WTC11 (cell line): ENCODE results near the gene GATM. TPM values are rescaled to one million over a fixed set of nuclear protein-coding genes. Genes with fewer than 3 reads are reported as not detected.

ENCODE experiments used
- ATAC-seq: fragments of 200-7000 bp; cut with Tn5 transposase; 2 replicates; pipeline ENCODE4 v1.10.0; 2021; ENCODE audit warnings: mild to moderate bottlenecking, moderate library complexity
- CTCF ChIA-PET: fragments of 300-600 bp; sonication (Branson Sonifier 250); formaldehyde crosslinking; loops from one replicate; lab custom pipeline; 2021; ENCODE audit warnings: antibody characterized with exemption; lab: Charles Lee
- POLR2A ChIA-PET: fragments of 350-600 bp; sonication (Branson Sonifier 250); formaldehyde crosslinking; loops from one replicate; lab custom pipeline; 2021; ENCODE audit warnings: antibody characterized with exemption; lab: Charles Lee
- DNase-seq: peaks from one replicate; pipeline ENCODE4 v3.0.0; 2021; ENCODE audit warnings: low spot score
- H3K27ac Mint-ChIP-seq: 2 replicates; pipeline ENCODE4 v1.8.0; 2021; ENCODE audit warnings: mixed read lengths
- H3K27me3 Mint-ChIP-seq: 2 replicates; pipeline ENCODE4 v1.8.0; 2021; ENCODE audit warnings: low read depth, mild to moderate bottlenecking, moderate library complexity, mixed read lengths
- H3K36me3 Mint-ChIP-seq: 2 replicates; pipeline ENCODE4 v1.8.0; 2021; ENCODE audit warnings: mixed read lengths
- H3K4me1 Mint-ChIP-seq: 2 replicates; pipeline ENCODE4 v1.8.0; 2022; ENCODE audit warnings: mixed read lengths
- H3K4me3 Mint-ChIP-seq: 2 replicates; pipeline ENCODE4 v1.8.0; 2021; ENCODE audit warnings: mild to moderate bottlenecking, moderate library complexity, mixed read lengths
- H3K9me3 Mint-ChIP-seq: 2 replicates; pipeline ENCODE4 v1.8.0; 2021; ENCODE audit warnings: mixed read lengths
- ATF1 ChIP-seq: sonication (generic); formaldehyde crosslinking; IDR thresholded peaks from 2 replicates; pipeline ENCODE4 v1.8.1; 2023; ENCODE audit warnings: mild to moderate bottlenecking, moderate library complexity, missing genetic modification reagents
- CREB1 ChIP-seq: sonication (generic); formaldehyde crosslinking; IDR thresholded peaks from 2 replicates; pipeline ENCODE4 v1.8.0; 2023; ENCODE audit warnings: mild to moderate bottlenecking, missing genetic modification reagents
- CREM ChIP-seq: sonication (generic); formaldehyde crosslinking; IDR thresholded peaks from 2 replicates; pipeline ENCODE4 v1.8.1; 2022; ENCODE audit warnings: mild to moderate bottlenecking, missing genetic modification reagents, moderate library complexity
- ELF4 ChIP-seq: sonication (generic); formaldehyde crosslinking; IDR thresholded peaks from 2 replicates; pipeline ENCODE4 v1.8.1; 2022; ENCODE audit warnings: low read depth, mild to moderate bottlenecking, moderate library complexity, missing genetic modification reagents
- EMX1 ChIP-seq: fragments of 250-450 bp; sonication (Bioruptor Pico); IDR thresholded peaks from 2 replicates; pipeline ENCODE4 v1.8.0; 2021; ENCODE audit warnings: mild to moderate bottlenecking
- FOXP1 ChIP-seq: sonication (generic); formaldehyde crosslinking; IDR thresholded peaks from 2 replicates; pipeline ENCODE4 v1.8.0; 2022; ENCODE audit warnings: missing genetic modification reagents, mild to moderate bottlenecking, moderate library complexity, borderline replicate concordance
- FOXP4 ChIP-seq: sonication (generic); formaldehyde crosslinking; IDR thresholded peaks from 2 replicates; pipeline ENCODE4 v1.8.0; 2022; ENCODE audit warnings: mild to moderate bottlenecking, missing genetic modification reagents
- GABPB1 ChIP-seq: sonication (generic); formaldehyde crosslinking; IDR thresholded peaks from 2 replicates; pipeline ENCODE4 v1.8.1; 2023; ENCODE audit warnings: mild to moderate bottlenecking, missing genetic modification reagents
- HMGA2 ChIP-seq: fragments of 250-450 bp; sonication (Bioruptor Pico); IDR thresholded peaks from 2 replicates; pipeline ENCODE4 v1.4.0; 2021; ENCODE audit warnings: mild to moderate bottlenecking, moderate library complexity
- HMGXB4 ChIP-seq: sonication (generic); formaldehyde crosslinking; IDR thresholded peaks from 2 replicates; pipeline ENCODE4 v1.8.1; 2023; ENCODE audit warnings: mild to moderate bottlenecking, moderate library complexity, missing genetic modification reagents
- KAT7 ChIP-seq: sonication (generic); formaldehyde crosslinking; IDR thresholded peaks from 2 replicates; pipeline ENCODE4 v1.8.1; 2023; ENCODE audit warnings: missing genetic modification reagents, mild to moderate bottlenecking, borderline replicate concordance
- NFATC4 ChIP-seq: fragments of 250-450 bp; sonication (Bioruptor Pico); IDR thresholded peaks from 2 replicates; pipeline ENCODE4 v1.9.0; 2021; ENCODE audit warnings: mild to moderate bottlenecking
- PREB ChIP-seq: sonication (generic); formaldehyde crosslinking; IDR thresholded peaks from 2 replicates; pipeline ENCODE4 v1.8.1; 2022; ENCODE audit warnings: mild to moderate bottlenecking, missing genetic modification reagents, moderate library complexity, borderline replicate concordance
- RELA ChIP-seq: sonication (generic); formaldehyde crosslinking; IDR thresholded peaks from 2 replicates; pipeline ENCODE4 v1.8.1; 2022; ENCODE audit warnings: missing genetic modification reagents, mild to moderate bottlenecking, borderline replicate concordance
- TP53 ChIP-seq: sonication (generic); formaldehyde crosslinking; IDR thresholded peaks from 2 replicates; pipeline ENCODE4 v1.8.1; 2023; ENCODE audit warnings: mild to moderate bottlenecking, missing genetic modification reagents
- ZNF121 ChIP-seq: sonication (generic); formaldehyde crosslinking; IDR thresholded peaks from 2 replicates; pipeline ENCODE4 v1.8.0; 2023; ENCODE audit warnings: missing genetic modification reagents
- ZNF232 ChIP-seq: sonication (generic); formaldehyde crosslinking; IDR thresholded peaks from 2 replicates; pipeline ENCODE4 v1.8.0; 2022; ENCODE audit warnings: mild to moderate bottlenecking, missing genetic modification reagents
- ZNF281 ChIP-seq: sonication (generic); formaldehyde crosslinking; IDR thresholded peaks from 2 replicates; pipeline ENCODE4 v1.8.0; 2023; ENCODE audit warnings: mild to moderate bottlenecking, missing genetic modification reagents
- total RNA-seq: library from RNA; stranded (reverse); gene quantifications from 3 replicates; pipeline ENCODE4 v1.2.3, GENCODE V29; 2021
- TF ChIP-seq, protein P1 (sequence below): sonication (generic); formaldehyde crosslinking; IDR thresholded peaks from 2 replicates; pipeline ENCODE4 v1.8.1; 2022; ENCODE audit warnings: low read depth, mild to moderate bottlenecking, moderate library complexity, missing genetic modification reagents, borderline replicate concordance
- TF ChIP-seq, protein P2 (sequence below): sonication (generic); formaldehyde crosslinking; IDR thresholded peaks from 2 replicates; pipeline ENCODE4 v1.8.0; 2022; ENCODE audit warnings: mild to moderate bottlenecking, missing genetic modification reagents
- TF ChIP-seq, protein P3 (sequence below): fragments of 250-450 bp; sonication (Bioruptor Pico); IDR thresholded peaks from 2 replicates; pipeline ENCODE4 v2.1.2; 2022; ENCODE audit warnings: mild to moderate bottlenecking, moderate library complexity
- TF ChIP-seq, protein P4 (sequence below): sonication (generic); formaldehyde crosslinking; IDR thresholded peaks from 2 replicates; pipeline ENCODE4 v1.8.0; 2022; ENCODE audit warnings: missing genetic modification reagents

Gene GATM
- total RNA-seq, 1 experiment from 2014 or later: 10.1 TPM

DNA sequence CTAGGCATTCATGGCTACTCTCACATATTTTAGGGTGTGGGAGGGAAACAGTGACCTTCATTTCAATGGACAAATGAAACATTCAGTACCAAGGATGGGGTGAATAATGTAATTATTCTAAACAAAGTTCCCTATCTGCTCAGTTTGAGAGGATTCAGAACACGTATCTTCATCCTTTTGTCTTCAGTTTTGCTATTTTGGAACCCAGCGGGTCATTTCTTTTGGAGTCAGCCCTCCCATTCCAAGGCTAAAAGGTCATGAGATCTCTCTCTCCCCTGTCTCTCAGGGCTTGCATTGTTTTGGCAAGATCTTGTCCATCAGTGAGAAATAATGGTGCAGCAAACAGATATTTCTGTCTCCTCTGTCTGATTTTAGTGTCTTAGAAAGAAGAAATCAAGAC is 16.3 kb upstream of the GATM start:
- CTCF ChIA-PET: no interaction called here
- Mint-ChIP-seq H3K4me1 (no peaks in the 10 kb centered on the region), H3K27ac (no peak overlapping the region), H3K27me3 (peaks cover 62% of the 10 kb centered on the region), H3K9me3 (no peaks in the 10 kb centered on the region), H3K36me3 (no peaks in the 10 kb centered on the region), H3K4me3 (no peak overlapping the region)
- DNase-seq: no peak
- POLR2A ChIA-PET: no interaction called here
- TF ChIP-seq ATF1 (CRISPR knock-in tag) (no peak), ZNF232 (CRISPR knock-in tag) (no peak), FOXP4 (no peak), FOXP1 (CRISPR knock-in tag) (no peak), CREB1 (CRISPR knock-in tag) (no peak), HMGXB4 (CRISPR knock-in tag) (no peak), KAT7 (no peak), RELA (CRISPR knock-in tag) (no peak), HMGA2 (CRISPR knock-in tag) (no peak)
- TF ChIP-seq, protein P1, sequence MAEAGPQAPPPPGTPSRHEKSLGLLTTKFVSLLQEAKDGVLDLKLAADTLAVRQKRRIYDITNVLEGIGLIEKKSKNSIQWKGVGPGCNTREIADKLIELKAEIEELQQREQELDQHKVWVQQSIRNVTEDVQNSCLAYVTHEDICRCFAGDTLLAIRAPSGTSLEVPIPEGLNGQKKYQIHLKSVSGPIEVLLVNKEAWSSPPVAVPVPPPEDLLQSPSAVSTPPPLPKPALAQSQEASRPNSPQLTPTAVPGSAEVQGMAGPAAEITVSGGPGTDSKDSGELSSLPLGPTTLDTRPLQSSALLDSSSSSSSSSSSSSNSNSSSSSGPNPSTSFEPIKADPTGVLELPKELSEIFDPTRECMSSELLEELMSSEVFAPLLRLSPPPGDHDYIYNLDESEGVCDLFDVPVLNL (CRISPR knock-in tag): no peak
- TF ChIP-seq, protein P2, sequence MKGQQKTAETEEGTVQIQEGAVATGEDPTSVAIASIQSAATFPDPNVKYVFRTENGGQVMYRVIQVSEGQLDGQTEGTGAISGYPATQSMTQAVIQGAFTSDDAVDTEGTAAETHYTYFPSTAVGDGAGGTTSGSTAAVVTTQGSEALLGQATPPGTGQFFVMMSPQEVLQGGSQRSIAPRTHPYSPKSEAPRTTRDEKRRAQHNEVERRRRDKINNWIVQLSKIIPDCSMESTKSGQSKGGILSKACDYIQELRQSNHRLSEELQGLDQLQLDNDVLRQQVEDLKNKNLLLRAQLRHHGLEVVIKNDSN (CRISPR knock-in tag): no peak
- ATAC-seq: no peak

GRCh38 chr15:45393851-45394250 is 15.5 kb upstream of the GATM start:
- peak; percentile 39 for DNase-seq
- Mint-ChIP-seq H3K9me3 (no peaks in the 10 kb centered on the region), H3K4me1 (no peaks in the 10 kb centered on the region), H3K27me3 (peaks cover 68% of the 10 kb centered on the region), H3K27ac (no peak overlapping the region), H3K4me3 (no peak overlapping the region), H3K36me3 (no peaks in the 10 kb centered on the region)
- POLR2A ChIA-PET: no interaction called here
- ATAC-seq: peak; percentile 72
- CTCF ChIA-PET: interaction anchor here (1.3 to 1.8 kb wide), 2 partner anchors 9 to 16 kb away, joined by 3 to 5 read pairs; partner anchors contain the start of gene GATM
- TF ChIP-seq TP53 (CRISPR knock-in tag): no peak
- no peak for TF ChIP-seq ELF4 (CRISPR knock-in tag)
- no peak for TF ChIP-seq NFATC4 (CRISPR knock-in tag)
- TF ChIP-seq EMX1: no peak
- no peak for TF ChIP-seq GABPB1 (CRISPR knock-in tag)
- TF ChIP-seq, protein P3, sequence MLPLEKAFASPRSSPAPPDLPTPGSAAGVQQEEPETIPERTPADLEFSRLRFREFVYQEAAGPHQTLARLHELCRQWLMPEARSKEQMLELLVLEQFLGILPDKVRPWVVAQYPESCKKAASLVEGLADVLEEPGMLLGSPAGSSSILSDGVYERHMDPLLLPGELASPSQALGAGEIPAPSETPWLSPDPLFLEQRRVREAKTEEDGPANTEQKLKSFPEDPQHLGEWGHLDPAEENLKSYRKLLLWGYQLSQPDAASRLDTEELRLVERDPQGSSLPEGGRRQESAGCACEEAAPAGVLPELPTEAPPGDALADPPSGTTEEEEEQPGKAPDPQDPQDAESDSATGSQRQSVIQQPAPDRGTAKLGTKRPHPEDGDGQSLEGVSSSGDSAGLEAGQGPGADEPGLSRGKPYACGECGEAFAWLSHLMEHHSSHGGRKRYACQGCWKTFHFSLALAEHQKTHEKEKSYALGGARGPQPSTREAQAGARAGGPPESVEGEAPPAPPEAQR: no peak
- TF ChIP-seq PREB (CRISPR knock-in tag): no peak
- TF ChIP-seq ZNF121: no peak
- TF ChIP-seq, protein P4, sequence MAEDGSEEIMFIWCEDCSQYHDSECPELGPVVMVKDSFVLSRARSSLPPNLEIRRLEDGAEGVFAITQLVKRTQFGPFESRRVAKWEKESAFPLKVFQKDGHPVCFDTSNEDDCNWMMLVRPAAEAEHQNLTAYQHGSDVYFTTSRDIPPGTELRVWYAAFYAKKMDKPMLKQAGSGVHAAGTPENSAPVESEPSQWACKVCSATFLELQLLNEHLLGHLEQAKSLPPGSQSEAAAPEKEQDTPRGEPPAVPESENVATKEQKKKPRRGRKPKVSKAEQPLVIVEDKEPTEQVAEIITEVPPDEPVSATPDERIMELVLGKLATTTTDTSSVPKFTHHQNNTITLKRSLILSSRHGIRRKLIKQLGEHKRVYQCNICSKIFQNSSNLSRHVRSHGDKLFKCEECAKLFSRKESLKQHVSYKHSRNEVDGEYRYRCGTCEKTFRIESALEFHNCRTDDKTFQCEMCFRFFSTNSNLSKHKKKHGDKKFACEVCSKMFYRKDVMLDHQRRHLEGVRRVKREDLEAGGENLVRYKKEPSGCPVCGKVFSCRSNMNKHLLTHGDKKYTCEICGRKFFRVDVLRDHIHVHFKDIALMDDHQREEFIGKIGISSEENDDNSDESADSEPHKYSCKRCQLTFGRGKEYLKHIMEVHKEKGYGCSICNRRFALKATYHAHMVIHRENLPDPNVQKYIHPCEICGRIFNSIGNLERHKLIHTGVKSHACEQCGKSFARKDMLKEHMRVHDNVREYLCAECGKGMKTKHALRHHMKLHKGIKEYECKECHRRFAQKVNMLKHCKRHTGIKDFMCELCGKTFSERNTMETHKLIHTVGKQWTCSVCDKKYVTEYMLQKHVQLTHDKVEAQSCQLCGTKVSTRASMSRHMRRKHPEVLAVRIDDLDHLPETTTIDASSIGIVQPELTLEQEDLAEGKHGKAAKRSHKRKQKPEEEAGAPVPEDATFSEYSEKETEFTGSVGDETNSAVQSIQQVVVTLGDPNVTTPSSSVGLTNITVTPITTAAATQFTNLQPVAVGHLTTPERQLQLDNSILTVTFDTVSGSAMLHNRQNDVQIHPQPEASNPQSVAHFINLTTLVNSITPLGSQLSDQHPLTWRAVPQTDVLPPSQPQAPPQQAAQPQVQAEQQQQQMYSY: no peak
- no peak for TF ChIP-seq CREM (CRISPR knock-in tag)
- no peak for TF ChIP-seq ZNF281
